ENCODE measurements around the gene SLBP. TPM values are rescaled to one million over a fixed set of nuclear protein-coding genes. Genes with fewer than 3 reads are reported as not detected.

SLBP gene
- total and polyA plus RNA-seq, 2 of the 8 experiments (the other 6 are each of a cell fraction or from before 2014, with no cell fraction given), result 44.1 to 49.0 TPM

DNA sequence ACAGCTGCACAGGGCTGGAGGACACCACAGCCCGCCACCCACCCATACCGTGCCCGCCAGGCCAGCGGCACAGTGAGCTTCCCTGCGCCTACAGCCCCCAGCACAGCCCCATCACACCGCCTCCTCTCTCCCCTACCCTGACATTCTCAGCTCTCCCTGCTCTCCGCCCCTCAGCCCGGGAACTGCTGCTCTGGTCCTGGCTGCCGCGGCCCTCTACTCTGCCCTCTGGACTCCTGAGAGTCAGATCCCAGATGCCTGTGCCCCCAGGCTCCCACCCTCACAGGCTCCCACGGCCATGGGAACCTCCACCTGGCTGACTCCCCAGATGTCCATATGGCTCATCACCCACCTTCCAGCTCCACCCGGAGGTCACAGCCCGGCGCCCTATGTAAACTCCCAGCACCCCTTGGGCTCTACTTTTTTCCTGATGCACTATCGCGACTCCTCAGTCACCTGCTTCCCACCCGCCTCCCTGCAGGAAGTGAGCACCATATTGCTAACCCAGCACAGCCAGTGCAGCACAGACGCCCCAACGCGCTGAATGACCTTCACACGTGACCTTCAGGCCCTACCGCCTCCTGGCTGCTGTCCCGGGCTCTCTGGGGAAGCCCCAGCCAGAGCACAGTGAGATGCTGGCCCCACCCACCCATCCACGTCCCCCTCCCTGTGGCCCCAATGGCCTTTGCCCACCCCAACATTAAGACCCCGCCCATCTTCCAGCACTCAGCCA is 51.0 kb downstream of the SLBP start:
- POLR2A ChIA-PET (ENCODE audit: partially characterized antibody), result no interaction called here
- no peaks in the 10 kb centered on the region for H4K20me1 ChIP-seq (replicated peaks in 1 of 2; ENCODE audit: control insufficient read depth in 1 of 2, insufficient read depth in 2 of 2, low read length in 2 of 2)
- no peak overlapping the region for H2BK12ac ChIP-seq (ENCODE audit: low read depth, low read length)
- H4K8ac ChIP-seq (ENCODE audit: extremely low read depth, insufficient read depth, low read length), result no peak overlapping the region
- H2BK20ac ChIP-seq (ENCODE audit: low read length), result no peak overlapping the region
- no peak overlapping the region for H2BK15ac ChIP-seq (ENCODE audit: low read length)
- no peak for DNase-seq (ENCODE audit: low read depth in 1 of 2, low spot score in 2 of 2)
- no peak overlapping the region for H3K4me2 ChIP-seq (ENCODE audit: insufficient read depth in 1 of 2, low read depth in 2 of 2, low read length in 2 of 2)
- H3K27me3 ChIP-seq (replicated peaks in 1 of 4; ENCODE audit: control insufficient read depth in 3 of 4, extremely low read depth in 1 of 4, insufficient read depth in 3 of 4, low read length in 3 of 4), result no peaks in the 10 kb centered on the region
- H4K5ac ChIP-seq (ENCODE audit: insufficient read length, low read depth, low read length), result no peak overlapping the region
- H3K27ac ChIP-seq (ENCODE audit: low read depth, low read length), result no peak overlapping the region
- H3K56ac ChIP-seq (replicated peaks; ENCODE audit: insufficient read length, low read depth, low read length), result no peak overlapping the region
- no peak overlapping the region for H2AK5ac ChIP-seq (ENCODE audit: low read depth, low read length)
- no peaks in the 10 kb centered on the region for H3K79me2 ChIP-seq (ENCODE audit: control insufficient read depth in 1 of 2, insufficient read depth in 2 of 2, low read length in 2 of 2)
- H3K23ac ChIP-seq (ENCODE audit: insufficient read length), result no peak overlapping the region
- H3K23me2 ChIP-seq (ENCODE audit: low read depth, low read length), result no peaks in the 10 kb centered on the region
- H3K79me1 ChIP-seq (ENCODE audit: low read depth, low read length), result no peaks in the 10 kb centered on the region; the same call in 1 of the 2 replicates
- no peak overlapping the region for H2BK120ac ChIP-seq (replicated peaks; ENCODE audit: low read depth, low read length)
- H3K9me3 ChIP-seq (ENCODE audit: insufficient read depth in 2 of 2, low read depth in 1 of 2, low read length in 1 of 2), result no peaks in the 10 kb centered on the region
- no peak overlapping the region for H2AFZ ChIP-seq (ENCODE audit: low read length)
- CTCF ChIA-PET (ENCODE audit: partially characterized antibody), result interaction anchor here (1.0 to 1.7 kb wide), 2 partner anchors 16 to 32 kb away, joined by 4 to 5 read pairs; no protein-coding TSS in a partner anchor
- H3K4me3 ChIP-seq (ENCODE audit: extremely low read depth in 1 of 4, insufficient read depth in 2 of 4, low read depth in 3 of 4, low read length in 4 of 4), result no peak overlapping the region
- H3K14ac ChIP-seq (ENCODE audit: insufficient read length), result no peak overlapping the region
- H3K4me1 ChIP-seq (replicated peaks in 1 of 4; ENCODE audit: control insufficient read depth in 3 of 4, insufficient read depth in 4 of 4, low read length in 3 of 4), result peaks cover 0 to 3% (median 2%) of the 10 kb centered on the region in 4 experiments; a peak in 2 of 7 replicates
- no peak overlapping the region for H4K91ac ChIP-seq (replicated peaks; ENCODE audit: insufficient read length, low read length)
- H3K36me3 ChIP-seq (ENCODE audit: control insufficient read depth in 2 of 4, insufficient read depth in 4 of 4, low read length in 3 of 4), result no peaks in the 10 kb centered on the region
- H3K18ac ChIP-seq (ENCODE audit: extremely low read depth, low read length), result no peak overlapping the region
- H3K4ac ChIP-seq (replicated peaks; ENCODE audit: insufficient read length, low read depth, low read length), result no peak overlapping the region
- TF ChIP-seq SP2 (IDR thresholded peaks at IDR 0.05; ENCODE audit: low read length) (no peak), CBX8 (IDR thresholded peaks at IDR 0.05; ENCODE audit: borderline replicate concordance, low read depth, low read length) (no peak), EZH2 (IDR thresholded peaks at IDR 0.05; ENCODE audit: low read depth, low read length, severe bottlenecking) (no peak), SIN3A (conservative IDR thresholded peaks at IDR 0.05 in 1 of 2, IDR thresholded peaks at IDR 0.05 in 1 of 2; ENCODE audit: low read depth in 1 of 2, low read length in 2 of 2) (no peak), JUND (IDR thresholded peaks at IDR 0.05; ENCODE audit: low read length) (no peak), RAD21 (IDR thresholded peaks at IDR 0.05 in 1 of 2, conservative IDR thresholded peaks at IDR 0.05 in 1 of 2; ENCODE audit: low read depth in 2 of 2, low read length in 2 of 2) (no peak), ZNF274 (IDR thresholded peaks at IDR 0.05; ENCODE audit: borderline replicate concordance, extremely low read depth, low read length) (no peak), YY1 (IDR thresholded peaks at IDR 0.05; ENCODE audit: low read depth, low read length) (no peak), RFX5 (IDR thresholded peaks at IDR 0.05; ENCODE audit: borderline replicate concordance, low read depth, low read length) (no peak)
- TF ChIP-seq, protein P1, sequence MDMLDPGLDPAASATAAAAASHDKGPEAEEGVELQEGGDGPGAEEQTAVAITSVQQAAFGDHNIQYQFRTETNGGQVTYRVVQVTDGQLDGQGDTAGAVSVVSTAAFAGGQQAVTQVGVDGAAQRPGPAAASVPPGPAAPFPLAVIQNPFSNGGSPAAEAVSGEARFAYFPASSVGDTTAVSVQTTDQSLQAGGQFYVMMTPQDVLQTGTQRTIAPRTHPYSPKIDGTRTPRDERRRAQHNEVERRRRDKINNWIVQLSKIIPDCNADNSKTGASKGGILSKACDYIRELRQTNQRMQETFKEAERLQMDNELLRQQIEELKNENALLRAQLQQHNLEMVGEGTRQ (IDR thresholded peaks at IDR 0.05; ENCODE audit: low read length), result no peak
- WGBS, 2 experiments (ENCODE audit: extremely low coverage in 1 of 2, insufficient coverage in 1 of 2, insufficient read length in 1 of 2, insufficient replicate concordance in 2 of 2, low coverage in 1 of 2, low lambda C conversion rate in 2 of 2, missing lambda C conversion rate in 1 of 2), result 94% methylated on average over 18 of the region's 25 CpGs; no CpG with 5 or more reads in 1 of the 2 experiments
- H2BK5ac ChIP-seq (ENCODE audit: low read depth, low read length), result no peak overlapping the region
- no peak overlapping the region for H3K9ac ChIP-seq (replicated peaks in 1 of 4; ENCODE audit: extremely low read depth in 1 of 4, low read depth in 3 of 4, low read length in 3 of 4)
- FAIRE-seq, result no peak

Measured in H1 (cell line).